PC-9 (cell line): Measurements from ENCODE around the gene FUT1. TPM values are rescaled to one million over a fixed set of nuclear protein-coding genes. Genes with fewer than 3 reads are reported as not detected.
"Not testable (repeated sequence)": the region's sequence is repeated elsewhere in the genome, so short reads cannot be mapped to it uniquely, and the experiment has no call there.

ENCODE experiments used
- BruUV-seq: library from RNA; stranded (reverse); fragments of 400-500 nt; replicated peaks from 2 replicates; lab custom pipeline; 2021; lab: Mats Ljungman, UMichigan
- CTCF ChIA-PET: fragments of 300-600 bp; sonication (Branson Sonifier 250); formaldehyde crosslinking; loops from one replicate; lab custom pipeline; 2022; ENCODE audit warnings: antibody characterized with exemption; lab: Charles Lee
- POLR2A ChIA-PET: fragments of 300-600 bp; sonication (Branson Sonifier 250); formaldehyde crosslinking; loops from one replicate; lab custom pipeline; 2022; ENCODE audit warnings: antibody characterized with exemption; ENCODE audit not compliant: unreplicated experiment; lab: Charles Lee
- DNase-seq, 2 experiments: peaks; one replicate each; pipeline versions ENCODE4 v3.0.0 to v3.0.0-alpha.2; 2015 to 2022; ENCODE audit warnings: mixed read lengths in 1 of 2
- H2AFZ ChIP-seq: fragments of 200-600 bp; sonication (generic); 2 replicates; pipeline ENCODE4 v1.8.1; 2017; ENCODE audit warnings: antibody characterized with exemption
- H3F3A ChIP-seq: fragments of 200-600 bp; sonication (generic); 2 replicates; pipeline ENCODE4 v1.8.1; 2017; ENCODE audit warnings: antibody characterized with exemption, mild to moderate bottlenecking, low read depth; ENCODE audit not compliant: insufficient read depth
- H3K27ac ChIP-seq: fragments of 200-600 bp; sonication (generic); 2 replicates; pipeline ENCODE4 v1.6.1; 2016; ENCODE audit warnings: mixed run types
- H3K27me3 ChIP-seq: fragments of 200-600 bp; sonication (generic); 2 replicates; pipeline ENCODE4 v1.6.1; 2016; ENCODE audit warnings: low read depth, mixed run types; ENCODE audit not compliant: insufficient read depth
- H3K36me3 ChIP-seq: fragments of 200-600 bp; sonication (generic); 2 replicates; pipeline ENCODE4 v1.6.1; 2016; ENCODE audit warnings: low read depth, mixed run types
- H3K4me1 ChIP-seq: fragments of 200-600 bp; sonication (generic); replicated peaks from 2 replicates; pipeline ENCODE4 v1.6.1; 2016; ENCODE audit warnings: mixed run types; ENCODE audit not compliant: insufficient read depth
- H3K4me2 ChIP-seq: fragments of 200-600 bp; sonication (generic); 2 replicates; pipeline ENCODE4 v1.6.1; 2017; ENCODE audit warnings: mixed run types
- H3K4me3 ChIP-seq: fragments of 200-600 bp; sonication (generic); 2 replicates; pipeline ENCODE4 v1.6.1; 2016; ENCODE audit warnings: mixed run types
- H3K79me2 ChIP-seq: fragments of 200-600 bp; sonication (generic); 2 replicates; pipeline ENCODE4 v1.6.1; 2017; ENCODE audit warnings: low read depth, mixed run types
- H3K9me2 ChIP-seq: fragments of 200-600 bp; sonication (generic); 2 replicates; pipeline ENCODE4 v1.8.1; 2017; ENCODE audit warnings: mild to moderate bottlenecking; ENCODE audit not compliant: insufficient read depth
- H3K9me3 ChIP-seq: fragments of 200-600 bp; sonication (generic); 2 replicates; pipeline ENCODE4 v1.8.1; 2016; ENCODE audit warnings: low read depth; ENCODE audit not compliant: insufficient read depth
- H4K20me1 ChIP-seq: fragments of 200-600 bp; sonication (generic); 2 replicates; pipeline ENCODE4 v1.8.1; 2017; ENCODE audit not compliant: insufficient read depth
- CTCF ChIP-seq: fragments of 200-600 bp; sonication (generic); conservative IDR thresholded peaks from 2 replicates; pipeline ENCODE4 v1.6.1; 2017; ENCODE audit warnings: mixed run types, antibody characterized with exemption, mild to moderate bottlenecking, moderate library complexity
- EZH2 ChIP-seq: fragments of 200-600 bp; sonication (generic); IDR thresholded peaks from 2 replicates; pipeline ENCODE4 v1.8.0; 2017; ENCODE audit warnings: antibody characterized with exemption, low read depth
- intact Hi-C: fragments of 100-400 bp; cut with micrococcal nuclease; formaldehyde crosslinking; loops from one replicate; pipeline ENCODE4 v1.10.0; 2022; ENCODE audit not compliant: unreplicated experiment
- total RNA-seq: library from RNA; stranded (reverse); gene quantifications from 2 replicates; pipeline ENCODE4 v1.2.3, GENCODE V29; 2021

FUT1 gene
- total RNA-seq, 1 experiment from 2014 or later, result 7.9 TPM

DNA sequence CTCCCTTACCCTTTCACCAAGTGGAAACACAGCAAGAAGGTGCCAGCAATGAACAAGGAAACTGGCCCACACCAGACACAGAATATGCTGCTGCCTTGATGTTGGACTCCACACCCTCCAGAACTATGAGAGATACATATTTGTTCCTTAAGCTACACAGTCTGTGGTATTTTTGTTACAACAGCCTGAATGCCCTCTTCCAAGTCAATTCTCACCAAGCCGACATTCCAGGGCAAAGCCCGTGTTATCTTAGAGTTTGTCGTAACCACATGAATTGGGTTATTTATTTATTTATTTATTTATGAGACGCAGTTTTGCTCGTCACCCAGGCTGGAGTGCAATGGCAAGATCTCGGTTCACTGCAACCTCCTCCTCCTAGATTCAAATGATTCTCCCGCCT is 17.8 kb upstream of the FUT1 start:
- no peaks in the 10 kb centered on the region for H3K36me3 ChIP-seq
- no peaks in the 10 kb centered on the region for H4K20me1 ChIP-seq
- POLR2A ChIA-PET, result interaction anchor here (0.6 to 0.7 kb wide), 7 partner anchors 10 to 735 kb away, joined by 3 to 8 read pairs (median 3); no protein-coding TSS in a partner anchor
- peaks cover 45% of the 10 kb centered on the region for H3F3A ChIP-seq
- H3K4me1 ChIP-seq, result peaks cover 32% of the 10 kb centered on the region
- peak overlapping the region; percentile 92 for H3K27ac ChIP-seq
- peak; percentile 59 to 98 for DNase-seq
- no peaks in the 10 kb centered on the region for H3K79me2 ChIP-seq
- no peaks in the 10 kb centered on the region for H3K9me2 ChIP-seq
- peak overlapping the region; percentile 58 for H2AFZ ChIP-seq
- H3K9me3 ChIP-seq, result no peaks in the 10 kb centered on the region
- CTCF ChIA-PET, result interaction anchor here (1.2 kb wide), 1 partner anchor 72 kb away, joined by 3 read pairs; no protein-coding TSS in a partner anchor
- H3K27me3 ChIP-seq, result no peaks in the 10 kb centered on the region
- peak overlapping the region; percentile 19; the same call in 1 of the 2 replicates for H3K4me3 ChIP-seq
- H3K4me2 ChIP-seq, result peak overlapping the region; percentile 68
- no peak for TF ChIP-seq EZH2
- TF ChIP-seq CTCF, result no peak
- no TSS peak for BruUV-seq
- intact Hi-C loops, result no loop called here

DNA sequence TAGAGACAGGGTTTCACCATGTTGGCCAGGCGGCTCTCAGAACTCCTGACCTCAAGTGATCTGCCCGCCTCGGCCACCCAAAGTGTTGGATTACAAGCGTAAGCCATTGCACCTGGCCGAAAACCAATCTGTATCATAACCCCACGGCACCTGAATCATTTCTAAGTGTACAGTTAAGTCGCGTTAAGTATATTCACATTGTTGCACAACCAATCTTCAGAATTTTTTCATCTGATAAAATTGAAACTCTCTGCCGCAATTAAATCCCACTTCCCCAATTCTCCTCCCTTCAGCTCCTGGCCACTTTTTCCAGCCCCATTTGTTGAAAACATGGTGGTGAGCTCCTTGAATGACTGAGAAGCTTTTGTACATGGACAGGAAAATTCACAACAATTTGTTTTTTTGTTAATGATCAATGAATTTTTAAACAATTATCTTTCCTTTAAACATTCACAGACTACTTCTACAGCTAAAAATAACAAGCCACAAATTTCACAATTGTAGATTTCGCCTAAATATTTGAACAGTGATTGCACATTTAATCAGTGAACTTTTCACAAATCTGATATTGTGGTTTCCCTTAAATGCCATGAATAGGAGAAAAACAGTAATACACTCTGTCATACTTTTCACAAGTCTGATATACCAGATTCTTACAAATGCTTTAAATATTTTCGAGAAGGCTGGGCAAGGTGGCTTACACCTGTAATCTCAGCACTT is 16.7 kb upstream of the FUT1 start:
- TF ChIP-seq CTCF, result no peak
- TF ChIP-seq EZH2, result no peak

DNA sequence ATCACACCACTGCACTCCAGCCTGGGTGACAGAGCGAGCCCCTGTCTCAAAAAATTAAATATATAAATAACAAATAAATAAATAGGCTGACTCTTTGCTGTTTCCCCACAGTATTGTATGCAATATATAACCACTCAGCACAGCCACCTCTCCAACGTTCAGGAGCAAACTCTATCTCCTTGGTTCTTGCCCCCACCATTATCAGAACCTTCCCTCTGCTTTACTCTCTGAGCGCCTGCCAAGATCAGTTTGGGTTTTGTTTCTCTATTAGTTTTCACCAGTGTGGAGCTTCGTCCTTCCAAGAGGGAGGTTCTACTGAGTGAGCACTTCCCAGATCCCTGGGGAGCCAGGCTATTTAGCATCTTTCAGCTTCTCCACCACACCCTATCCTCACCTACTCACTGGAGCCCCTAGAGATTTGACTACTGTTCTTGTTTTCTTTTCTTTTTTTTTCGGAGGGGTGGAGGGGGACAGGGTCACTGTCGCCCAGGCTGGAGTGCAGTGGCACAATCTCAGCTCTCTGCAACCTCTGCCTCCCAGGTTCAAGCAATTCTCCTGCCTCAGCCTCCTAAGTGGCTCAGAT is 15.8 kb upstream of the FUT1 start:
- H2AFZ ChIP-seq, intact Hi-C loops, H3K36me3 ChIP-seq, CTCF ChIA-PET, H3K9me2 ChIP-seq, H3K4me2 ChIP-seq, H3K4me3 ChIP-seq, POLR2A ChIA-PET, DNase-seq, H3K9me3 ChIP-seq, H3K27me3 ChIP-seq, H3K79me2 ChIP-seq, H4K20me1 ChIP-seq, BruUV-seq: not testable (repeated sequence)
- Histone ChIP-seq H3F3A (peaks cover 35% of the 10 kb centered on the region), H3K27ac (peak overlapping the region; percentile 92; the same call in 1 of the 2 replicates), H3K4me1 (peaks cover 32% of the 10 kb centered on the region)

More for the DNA sequence above, 16.7 kb upstream of the FUT1 start:
- Histone ChIP-seq H3K36me3 (no peaks in the 10 kb centered on the region), H3K4me2 (peak overlapping the region; percentile 68), H3K4me1 (peaks cover 32% of the 10 kb centered on the region), H3K27ac (peak overlapping the region; percentile 92), H3K9me2 (no peaks in the 10 kb centered on the region), H3K27me3 (no peaks in the 10 kb centered on the region), H3K79me2 (no peaks in the 10 kb centered on the region), H2AFZ (no peak overlapping the region), H3K4me3 (0 out of 2 replicates have a peak overlapping the region, but pooled peaks have one; percentile 19), H3K9me3 (no peaks in the 10 kb centered on the region), H3F3A (peaks cover 35% of the 10 kb centered on the region), H4K20me1 (no peaks in the 10 kb centered on the region)
- intact Hi-C loops, result no loop called here
- BruUV-seq, result no TSS peak
- ChIA-PET POLR2A (no interaction called here), CTCF (no interaction called here)
- peak in 1 of 2 experiments; percentile 67 for DNase-seq

- H3K4me2 ChIP-seq, H3K36me3 ChIP-seq, H3K27me3 ChIP-seq, H2AFZ ChIP-seq, POLR2A ChIA-PET, H3K4me3 ChIP-seq, H4K20me1 ChIP-seq, H3K27ac ChIP-seq, BruUV-seq, intact Hi-C loops, H3K79me2 ChIP-seq, DNase-seq, H3K9me2 ChIP-seq, H3K9me3 ChIP-seq: not testable (repeated sequence)
- CTCF ChIA-PET, result interaction anchor here (0.7 kb wide), 1 partner anchor 76 kb away, joined by 3 read pairs; no protein-coding TSS in a partner anchor
- Histone ChIP-seq H3F3A (peaks cover 22% of the 10 kb centered on the region), H3K4me1 (peaks cover 28% of the 10 kb centered on the region)
Observed at GRCh38 chr19:48765816-48766215, 13.4 kb upstream of the FUT1 start.
